H1 (cell line): ENCODE results near the gene ANK3. TPM values are rescaled to one million over a fixed set of nuclear protein-coding genes. Genes with fewer than 3 reads are reported as not detected.

ENCODE experiments used
- CTCF ChIA-PET: fragments of 300-600 bp; sonication (Branson Sonifier 250); formaldehyde crosslinking; loops from one replicate; lab custom pipeline; 2021; ENCODE audit not compliant: partially characterized antibody; lab: Charles Lee
- POLR2A ChIA-PET: fragments of 300-600 bp; sonication (Branson Sonifier 250); formaldehyde crosslinking; loops from one replicate; lab custom pipeline; 2021; ENCODE audit warnings: inconsistent platforms; ENCODE audit not compliant: partially characterized antibody; lab: Charles Lee
- DNase-seq, 2 experiments: peaks; one replicate each; pipeline versions ENCODE4 v3.0.0 to v3.0.0-alpha.2; 2010 to 2022; ENCODE audit warnings: low spot score in 2 of 2, low read depth in 1 of 2, mixed read lengths in 1 of 2
- FAIRE-seq: peaks from 2 replicates; lab custom pipeline; 2011; peaks lifted over from hg19 to GRCh38; lab: Jason Lieb, UNC
- H2AFZ ChIP-seq: 2 replicates; pipeline ENCODE4 v1.8.1; 2012; ENCODE audit warnings: low read length, inconsistent platforms
- H2AK5ac ChIP-seq: 2 replicates; pipeline ENCODE4 v1.6.1; 2013; ENCODE audit warnings: low read depth, low read length
- H2BK120ac ChIP-seq: replicated peaks from 2 replicates; pipeline ENCODE3; 2013; ENCODE audit warnings: low read depth, low read length, inconsistent platforms
- H2BK12ac ChIP-seq: 2 replicates; pipeline ENCODE4 v1.6.1; 2013; ENCODE audit warnings: low read depth, low read length
- H2BK15ac ChIP-seq: 2 replicates; pipeline ENCODE4 v1.6.1; 2013; ENCODE audit warnings: low read length
- H2BK20ac ChIP-seq: 2 replicates; pipeline ENCODE4 v1.6.1; 2013; ENCODE audit warnings: low read length
- H2BK5ac ChIP-seq: 2 replicates; pipeline ENCODE4 v1.6.1; 2013; ENCODE audit warnings: low read depth, low read length
- H3K14ac ChIP-seq: 2 replicates; pipeline ENCODE4 v1.6.1; 2013; ENCODE audit warnings: inconsistent platforms; ENCODE audit not compliant: insufficient read length
- H3K18ac ChIP-seq: 2 replicates; pipeline ENCODE4 v1.6.1; 2013; ENCODE audit warnings: low read length; ENCODE audit errors: extremely low read depth
- H3K23ac ChIP-seq: 2 replicates; pipeline ENCODE4 v1.6.1; 2013; ENCODE audit warnings: inconsistent platforms; ENCODE audit not compliant: insufficient read length
- H3K23me2 ChIP-seq: 2 replicates; pipeline ENCODE4 v1.6.1; 2013; ENCODE audit warnings: low read depth, low read length
- H3K27ac ChIP-seq: 2 replicates; pipeline ENCODE4 v1.6.1; 2011; ENCODE audit warnings: low read depth, low read length, inconsistent platforms
- H3K27me3 ChIP-seq, 4 experiments: replicated peaks in 1 of 4; 1 replicate in 1 of 4; 2 replicates in 3 of 4; pipeline versions ENCODE4 v1.6.1 to v1.8.1; 2011 to 2013; ENCODE audit warnings: low read length in 3 of 4, mild to moderate bottlenecking in 3 of 4, inconsistent platforms in 2 of 4, mixed read lengths in 2 of 4, moderate library complexity in 1 of 4; ENCODE audit not compliant: control insufficient read depth in 3 of 4, insufficient read depth in 3 of 4; ENCODE audit errors: extremely low read depth in 1 of 4
- H3K36me3 ChIP-seq, 4 experiments: 2 replicates each; pipeline versions ENCODE4 v1.6.1 to v1.8.1; 2011 to 2013; ENCODE audit warnings: mild to moderate bottlenecking in 4 of 4, low read length in 3 of 4, moderate library complexity in 2 of 4, control low read depth in 1 of 4, inconsistent platforms in 1 of 4; ENCODE audit not compliant: insufficient read depth in 4 of 4, control insufficient read depth in 2 of 4
- H3K4ac ChIP-seq: replicated peaks from 2 replicates; pipeline ENCODE3; 2013; ENCODE audit warnings: low read length, low read depth, mixed read lengths, inconsistent platforms; ENCODE audit not compliant: insufficient read length
- H3K4me1 ChIP-seq, 4 experiments: replicated peaks in 1 of 4; 1 replicate in 1 of 4; 2 replicates in 3 of 4; pipeline versions ENCODE4 v1.6.1 to v1.8.1; 2011 to 2013; ENCODE audit warnings: low read length in 3 of 4, inconsistent platforms in 2 of 4, mixed read lengths in 1 of 4; ENCODE audit not compliant: insufficient read depth in 4 of 4, control insufficient read depth in 3 of 4
- H3K4me2 ChIP-seq, 2 experiments: 2 replicates each; pipeline versions ENCODE4 v1.6.1 to v1.8.1; 2011 to 2013; ENCODE audit warnings: low read depth in 2 of 2, low read length in 2 of 2, control low read depth in 1 of 2, inconsistent platforms in 1 of 2, mild to moderate bottlenecking in 1 of 2; ENCODE audit not compliant: insufficient read depth in 1 of 2
- H3K4me3 ChIP-seq, 4 experiments: fragments of 200-600, 300-600 bp in 1 of 4; sonication (generic), shearing (Covaris generic), sonication (Bioruptor Twin) in 1 of 4; 2 replicates each; pipeline versions ENCODE4 v1.5.1 to v1.8.1; 2011 to 2016; ENCODE audit warnings: low read length in 4 of 4, low read depth in 3 of 4, control low read depth in 2 of 4, inconsistent platforms in 2 of 4, mild to moderate bottlenecking in 2 of 4, mixed read lengths in 1 of 4, moderate library complexity in 1 of 4; ENCODE audit not compliant: insufficient read depth in 2 of 4; ENCODE audit errors: extremely low read depth in 1 of 4
- H3K56ac ChIP-seq: replicated peaks from 2 replicates; pipeline ENCODE3; 2013; ENCODE audit warnings: low read depth, mild to moderate bottlenecking, mixed read lengths, low read length, inconsistent platforms; ENCODE audit not compliant: insufficient read length
- H3K79me1 ChIP-seq: 2 replicates; pipeline ENCODE4 v1.6.1; 2013; ENCODE audit warnings: low read depth, low read length, control low read depth
- H3K79me2 ChIP-seq, 2 experiments: 2 replicates each; pipeline versions ENCODE4 v1.6.1 to v1.8.1; 2012 to 2013; ENCODE audit warnings: low read length in 2 of 2, mild to moderate bottlenecking in 2 of 2, inconsistent platforms in 1 of 2; ENCODE audit not compliant: insufficient read depth in 2 of 2, control insufficient read depth in 1 of 2
- H3K9ac ChIP-seq, 4 experiments: replicated peaks in 1 of 4; 1 replicate in 1 of 4; 2 replicates in 3 of 4; pipeline versions ENCODE4 v1.6.1 to v1.8.1; 2011 to 2013; ENCODE audit warnings: low read depth in 3 of 4, low read length in 3 of 4, control low read depth in 2 of 4, mild to moderate bottlenecking in 2 of 4, moderate library complexity in 2 of 4, inconsistent platforms in 1 of 4; ENCODE audit errors: extremely low read depth in 1 of 4
- H3K9me3 ChIP-seq, 2 experiments: 2 replicates each; pipeline versions ENCODE4 v1.6.1 to v1.8.1; 2012 to 2013; ENCODE audit warnings: mild to moderate bottlenecking in 2 of 2, moderate library complexity in 2 of 2, control low read depth in 1 of 2, inconsistent platforms in 1 of 2, low read depth in 1 of 2, low read length in 1 of 2, mixed read lengths in 1 of 2; ENCODE audit not compliant: insufficient read depth in 2 of 2
- H4K20me1 ChIP-seq, 2 experiments: replicated peaks in 1 of 2; 2 replicates each; pipeline versions ENCODE3 to v1.8.1; 2011 to 2013; ENCODE audit warnings: inconsistent platforms in 2 of 2, low read length in 2 of 2, mild to moderate bottlenecking in 1 of 2; ENCODE audit not compliant: insufficient read depth in 2 of 2, control insufficient read depth in 1 of 2
- H4K5ac ChIP-seq: 2 replicates; pipeline ENCODE4 v1.6.1; 2013; ENCODE audit warnings: low read length, low read depth, mixed read lengths, inconsistent platforms; ENCODE audit not compliant: insufficient read length
- H4K8ac ChIP-seq: 2 replicates; pipeline ENCODE4 v1.8.0; 2013; ENCODE audit warnings: mild to moderate bottlenecking, moderate library complexity, low read length, inconsistent platforms; ENCODE audit not compliant: insufficient read depth; ENCODE audit errors: extremely low read depth
- H4K91ac ChIP-seq: replicated peaks from 2 replicates; pipeline ENCODE3; 2013; ENCODE audit warnings: low read length, mixed read lengths, inconsistent platforms; ENCODE audit not compliant: insufficient read length
- CTBP2 ChIP-seq: IDR thresholded peaks from 2 replicates; pipeline ENCODE4 v1.7.0; 2011; ENCODE audit warnings: borderline replicate concordance, mild to moderate bottlenecking, moderate library complexity, mixed read lengths, low read length; ENCODE audit not compliant: insufficient read depth, insufficient read length
- EZH2 ChIP-seq: fragments of 200-600 bp; sonication (generic); IDR thresholded peaks from 2 replicates; pipeline ENCODE4 v1.7.1; 2012; ENCODE audit warnings: low read depth, mild to moderate bottlenecking, moderate library complexity, low read length, inconsistent platforms; ENCODE audit not compliant: severe bottlenecking
- GTF2F1 ChIP-seq: IDR thresholded peaks from 2 replicates; pipeline ENCODE4 v1.6.1; 2012; ENCODE audit warnings: low read depth, low read length, improper control_type of control experiment, borderline replicate concordance
- MAFK ChIP-seq: IDR thresholded peaks from 2 replicates; pipeline ENCODE4 v1.6.1; 2012; ENCODE audit warnings: low read depth, mild to moderate bottlenecking, improper control_type of control experiment, low read length
- NANOG ChIP-seq: IDR thresholded peaks from 2 replicates; pipeline ENCODE4 v1.6.1; 2011; ENCODE audit warnings: low read length, low read depth, mild to moderate bottlenecking, inconsistent platforms; ENCODE audit not compliant: insufficient read depth, poor library complexity, severe bottlenecking
- PHF8 ChIP-seq: fragments of 200-600 bp; sonication (generic); conservative IDR thresholded peaks from 2 replicates; pipeline ENCODE4 v1.7.1; 2012; ENCODE audit warnings: low read depth, mild to moderate bottlenecking, inconsistent platforms, low read length, moderate library complexity
- RNF2 ChIP-seq: fragments of 200-900, 300-1000 bp; sonication (generic); IDR thresholded peaks from 2 replicates; pipeline ENCODE4 v1.7.1; 2016; ENCODE audit warnings: borderline replicate concordance, low read depth, mild to moderate bottlenecking, antibody characterized with exemption, low read length; ENCODE audit not compliant: poor library complexity, severe bottlenecking; ENCODE audit errors: missing control alignments
- SP1 ChIP-seq: IDR thresholded peaks from 2 replicates; pipeline ENCODE4 v1.6.1; 2011; ENCODE audit warnings: low read depth, low read length
- TAF1 ChIP-seq: IDR thresholded peaks from 2 replicates; pipeline ENCODE4 v1.6.1; 2011; ENCODE audit warnings: mild to moderate bottlenecking, low read depth, low read length
- TEAD4 ChIP-seq: IDR thresholded peaks from 2 replicates; pipeline ENCODE4 v1.6.1; 2012; ENCODE audit warnings: low read depth, low read length, inconsistent platforms, mixed read lengths
- ZNF274 ChIP-seq: IDR thresholded peaks from 2 replicates; pipeline ENCODE4 v1.7.0; 2012; ENCODE audit warnings: low read length, borderline replicate concordance; ENCODE audit errors: extremely low read depth
- WGBS, 2 experiments: shearing (Covaris generic) in 1 of 2; methylation state at CpG; one replicate each; pipeline versions ENCODE4 v1.1.6 to v1.1.7; 2013 to 2015; ENCODE audit warnings: low lambda C conversion rate in 2 of 2, mixed read lengths in 2 of 2, inconsistent platforms in 1 of 2, low coverage in 1 of 2, missing lambda C conversion rate in 1 of 2; ENCODE audit not compliant: insufficient replicate concordance in 2 of 2, insufficient coverage in 1 of 2, insufficient read length in 1 of 2; ENCODE audit errors: extremely low coverage in 1 of 2, missing lambda C conversion rate in 1 of 2; 5-methylcytosine and 5-hydroxymethylcytosine counted together
- polyA plus RNA-seq, 7 experiments: library from polyadenylated mRNA; depleted of rRNA in 3 of 7; stranded (reverse) in 5 of 7; unstranded in 2 of 7; fragments of >200 nt in 5 of 7; fragments of 200-250 nt in 2 of 7; gene quantifications; 1 replicate in 5 of 7; 2 replicates in 1 of 7; 4 replicates in 1 of 7; pipeline versions ENCODE4 v1.2.1 to v1.2.3, GENCODE V29; 2011 to 2013; ENCODE audit warnings: missing spikeins in 2 of 7, mixed read lengths in 2 of 7
- total RNA-seq: library from RNA; stranded (reverse); fragmentation: NEBNext Ultra II Directional; extraction: Animal tissue kit (Norgen Biotek cat#: 25700); gene quantifications from 2 replicates; pipeline ENCODE4 v1.2.1, GENCODE V29; 2021

ANK3 gene
- total and polyA plus RNA-seq, 2 of the 8 experiments (the other 6 are each of a cell fraction or from before 2014, with no cell fraction given): 18.1 to 67.9 TPM

GRCh38 chr10:59984415-59984814, 405.3 kb downstream of the ANK3 start:
- H4K5ac ChIP-seq: no peak overlapping the region
- no peaks in the 10 kb centered on the region for H3K27me3 ChIP-seq
- H4K8ac ChIP-seq: no peak overlapping the region
- no peak overlapping the region for H3K27ac ChIP-seq
- no peak overlapping the region for H3K9ac ChIP-seq
- no peak overlapping the region for H3K4ac ChIP-seq
- no peak overlapping the region for H3K56ac ChIP-seq
- 80% methylated on average over 1 of the region's 1 CpG; no CpG with 5 or more reads in 1 of the 2 experiments for WGBS, 2 experiments
- H3K36me3 ChIP-seq: no peaks in the 10 kb centered on the region
- no peak for FAIRE-seq
- H3K79me1 ChIP-seq: no peaks in the 10 kb centered on the region
- H3K4me1 ChIP-seq: no peaks in the 10 kb centered on the region
- no peak overlapping the region for H2AK5ac ChIP-seq
- no peaks in the 10 kb centered on the region for H4K20me1 ChIP-seq
- H3K4me2 ChIP-seq: no peak overlapping the region
- no peak overlapping the region for H4K91ac ChIP-seq
- no peak overlapping the region for H2BK12ac ChIP-seq
- no peak overlapping the region for H2BK5ac ChIP-seq
- H3K9me3 ChIP-seq: no peaks in the 10 kb centered on the region
- no peak overlapping the region for H3K4me3 ChIP-seq
- H2BK120ac ChIP-seq: no peak overlapping the region
- no peak overlapping the region for H3K18ac ChIP-seq
- CTCF ChIA-PET: interaction anchor here (1.0 kb wide), 1 partner anchor 37 kb away, joined by 4 read pairs; no protein-coding TSS in a partner anchor
- no peak for DNase-seq
- no peaks in the 10 kb centered on the region for H3K79me2 ChIP-seq
- H2BK15ac ChIP-seq: no peak overlapping the region
- H3K23me2 ChIP-seq: no peaks in the 10 kb centered on the region
- no peak overlapping the region for H3K23ac ChIP-seq
- no peak overlapping the region for H3K14ac ChIP-seq
- H2BK20ac ChIP-seq: no peak overlapping the region
- no peak overlapping the region for H2AFZ ChIP-seq
- POLR2A ChIA-PET: no interaction called here
- no peak for TF ChIP-seq CTBP2
- no peak for TF ChIP-seq GTF2F1
- TF ChIP-seq TEAD4: no peak
- no peak for TF ChIP-seq RNF2
- no peak for TF ChIP-seq EZH2
- TF ChIP-seq SP1: no peak
- no peak for TF ChIP-seq NANOG
- no peak for TF ChIP-seq PHF8
- no peak for TF ChIP-seq MAFK
- TF ChIP-seq ZNF274: no peak
- TF ChIP-seq TAF1: no peak
